SIG-M5 (cell line): ENCODE data around the gene UBXN6.

ENCODE experiments used
- DNase-seq: peaks from one replicate; lab custom pipeline; 2025; lab: John Stamatoyannopoulos, UW

Gene UBXN6

GRCh38 chr19:4493929-4494690, 36.5 kb upstream of the UBXN6 start:
- DNase-seq: no peak

DNA sequence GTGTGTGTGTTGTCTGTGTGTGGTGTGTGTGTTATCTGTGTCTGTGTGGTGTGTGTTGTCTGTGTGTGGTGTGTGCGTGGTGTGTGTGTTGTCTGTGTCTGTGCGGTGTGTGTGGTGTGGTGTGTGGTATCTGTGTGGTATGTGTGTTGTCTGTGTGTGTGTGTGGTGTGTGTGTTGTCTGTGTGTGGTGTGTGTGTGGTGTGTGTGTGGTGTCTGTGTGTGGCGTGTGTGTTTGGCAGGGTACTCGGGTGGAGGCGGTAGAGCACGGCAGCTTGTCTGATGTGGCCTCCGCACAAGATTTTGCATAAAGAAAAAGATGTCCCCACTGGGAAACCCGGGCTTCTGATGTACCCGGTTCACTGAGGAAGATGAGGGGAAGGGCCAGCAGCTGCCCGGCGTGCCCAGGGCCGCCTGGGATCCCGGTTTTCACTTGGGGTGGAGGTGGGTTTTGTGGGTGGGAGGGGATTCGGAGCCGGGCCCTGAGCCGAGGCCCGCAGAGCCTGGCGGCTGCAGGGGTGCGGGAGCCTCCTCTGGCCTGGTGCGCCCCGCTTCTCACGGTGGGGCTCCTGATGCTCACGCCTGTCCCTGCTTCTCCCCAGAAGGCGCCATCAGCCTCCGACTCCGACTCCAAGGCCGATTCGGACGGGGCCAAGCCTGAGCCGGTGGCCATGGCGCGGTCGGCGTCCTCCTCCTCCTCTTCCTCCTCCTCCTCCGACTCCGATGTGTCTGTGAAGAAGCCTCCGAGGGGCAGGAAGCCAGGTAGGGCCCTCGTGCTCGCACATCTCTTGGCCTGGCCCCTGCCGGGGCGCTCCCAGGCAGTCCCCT, 35.7 kb upstream of the UBXN6 start:
- DNase-seq: no peak

DNA sequence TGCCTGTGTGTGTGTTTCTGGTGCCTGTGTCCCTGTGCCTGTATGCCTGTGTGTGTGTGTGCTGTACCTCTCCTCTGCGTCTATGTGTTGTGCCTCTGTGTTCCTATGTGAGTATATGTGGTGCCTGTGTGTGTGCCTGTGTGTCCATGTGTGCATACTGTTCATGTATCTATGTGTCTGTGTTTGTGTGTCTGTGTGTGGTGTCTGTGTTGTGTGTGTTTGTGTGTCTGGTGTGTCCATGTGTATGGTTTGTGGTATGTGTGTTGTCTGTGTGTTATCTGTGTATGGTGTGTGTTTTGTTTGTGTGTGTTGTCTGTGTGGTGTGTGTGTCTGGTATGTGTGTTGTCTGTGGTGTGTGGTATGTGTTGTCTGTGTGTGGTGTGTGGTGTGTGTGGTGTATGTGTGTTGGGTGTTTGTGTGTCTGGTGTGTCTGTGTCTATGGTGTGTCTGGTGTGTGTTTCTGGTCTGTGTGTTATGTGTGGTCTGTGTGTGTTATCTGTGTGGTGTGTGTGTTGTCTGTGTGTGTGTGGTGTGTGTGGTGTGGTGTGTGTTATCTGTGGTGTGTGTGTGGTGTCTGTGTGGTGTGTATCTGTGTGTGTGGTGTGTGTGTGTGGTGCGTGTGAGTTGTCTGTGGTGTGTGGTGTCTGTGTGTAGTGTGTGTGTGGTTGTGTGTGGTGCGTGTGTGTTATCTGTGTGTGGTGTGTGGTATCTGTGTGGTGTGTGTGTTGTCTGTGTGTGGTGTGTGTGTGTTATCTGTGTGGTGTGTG, 34.9 kb upstream of the UBXN6 start:
- DNase-seq: no peak

GRCh38 chr19:4491446-4491845, 33.9 kb upstream of the UBXN6 start:
- DNase-seq: no peak

GRCh38 chr19:4488496-4488895, 30.9 kb upstream of the UBXN6 start:
- DNase-seq: no peak

DNA sequence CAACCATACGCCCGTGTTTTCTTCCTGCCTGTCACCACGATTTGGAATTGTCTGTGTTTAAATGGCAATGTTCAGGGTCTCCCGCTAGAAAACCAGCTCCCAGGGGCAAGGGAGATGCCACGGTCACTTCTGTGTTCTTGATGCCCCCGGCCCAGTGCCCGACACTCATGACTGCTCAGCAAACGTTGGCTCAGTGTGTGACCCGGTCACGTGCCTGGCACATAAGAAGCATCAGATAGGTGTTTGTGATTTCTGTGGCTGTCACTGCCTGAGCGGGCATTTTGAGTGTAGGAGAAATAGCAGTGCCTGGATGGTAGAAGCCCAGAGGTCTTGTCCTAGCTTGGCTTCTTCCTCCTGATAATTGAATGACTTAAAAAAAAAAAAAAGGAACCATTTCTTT, 30.0 kb upstream of the UBXN6 start:
- DNase-seq: no peak

DNA sequence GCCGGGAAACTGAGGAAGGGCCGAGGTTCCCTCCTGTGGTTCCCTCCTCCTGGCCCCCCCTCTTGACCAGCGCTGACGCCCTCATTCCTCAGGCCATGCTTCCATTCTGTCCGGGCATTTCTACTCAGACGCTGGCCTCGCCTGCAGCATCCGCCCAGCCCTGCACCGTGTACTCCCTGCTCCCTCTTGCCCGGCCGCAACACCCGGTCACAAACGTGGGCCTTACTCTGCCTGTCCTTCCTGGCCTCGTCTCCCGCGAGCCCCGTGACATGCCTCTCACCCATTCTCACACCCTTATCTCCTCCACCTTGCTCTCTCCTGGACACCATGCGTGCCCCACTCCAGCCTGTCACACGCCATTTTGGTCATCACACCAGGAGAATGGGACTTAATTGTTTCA, 25.8 kb upstream of the UBXN6 start:
- no peak for DNase-seq

DNA sequence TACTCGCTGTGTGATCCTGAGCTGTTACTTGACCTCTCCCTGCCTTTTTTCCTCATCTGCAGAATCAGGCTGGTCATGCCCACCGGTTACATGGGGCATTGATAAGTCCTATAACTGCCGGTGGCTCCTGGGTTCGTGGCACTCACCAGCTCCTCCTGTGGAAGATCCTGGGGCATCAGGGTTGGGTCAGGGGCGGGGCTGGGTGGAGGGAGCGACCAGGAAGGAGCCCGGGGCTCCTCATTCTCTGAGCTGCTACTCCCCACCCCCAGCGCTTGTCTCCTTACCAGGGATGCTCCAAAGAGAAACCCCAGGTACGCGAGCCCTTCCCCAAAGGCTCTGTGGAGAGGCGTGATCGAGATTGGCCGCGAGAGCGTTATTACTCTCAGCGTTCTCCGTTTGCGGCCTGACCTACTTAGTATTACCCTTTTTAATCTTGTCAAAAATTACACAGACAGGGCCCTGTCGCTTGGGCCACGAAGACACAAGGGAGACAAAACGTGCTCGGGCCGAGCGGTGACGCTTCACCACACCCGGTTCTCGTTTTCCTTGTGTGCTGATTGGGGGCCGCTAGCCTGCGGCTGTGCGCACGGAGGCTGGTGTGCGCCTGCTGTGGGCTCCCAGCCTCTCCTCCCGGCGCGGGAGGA, 25.2 kb upstream of the UBXN6 start:
- no peak for DNase-seq

DNA sequence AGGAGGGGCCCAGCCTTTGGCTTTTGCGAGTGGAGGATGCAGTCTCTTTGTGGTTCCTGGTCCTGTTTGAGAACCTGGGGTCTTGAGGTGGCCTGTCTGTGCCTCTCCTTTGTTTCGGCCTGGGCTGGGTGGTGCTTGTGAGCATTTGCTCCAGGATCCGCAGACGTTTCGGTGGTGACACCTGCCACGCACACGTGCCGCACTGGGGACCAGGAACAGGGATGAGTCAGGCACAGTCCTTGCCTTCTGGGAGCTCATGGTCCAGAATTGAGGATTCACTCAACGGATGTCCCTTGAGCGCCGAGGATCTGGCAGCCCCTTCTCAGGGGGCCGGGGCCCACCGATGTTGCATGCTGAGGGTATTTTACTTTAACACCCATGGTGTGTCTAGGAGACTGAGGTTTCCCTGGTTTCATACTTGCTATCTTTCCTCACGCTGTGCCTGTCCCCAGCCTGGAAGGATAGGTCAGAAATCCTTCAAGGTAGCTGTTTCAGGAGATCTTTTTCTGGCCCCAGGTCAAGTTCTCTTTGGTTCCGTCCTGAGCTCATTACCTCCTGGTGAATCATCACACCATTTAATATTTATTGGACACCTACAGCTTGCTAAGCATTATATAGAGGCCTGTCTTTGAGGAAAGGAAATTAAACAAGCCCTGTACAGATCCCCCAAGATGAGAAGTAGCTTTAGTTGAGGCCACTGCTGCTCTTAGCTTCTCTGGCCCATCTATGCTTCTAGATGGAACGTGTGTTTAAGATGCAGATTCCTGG, 19.6 kb upstream of the UBXN6 start:
- DNase-seq: no peak

DNA sequence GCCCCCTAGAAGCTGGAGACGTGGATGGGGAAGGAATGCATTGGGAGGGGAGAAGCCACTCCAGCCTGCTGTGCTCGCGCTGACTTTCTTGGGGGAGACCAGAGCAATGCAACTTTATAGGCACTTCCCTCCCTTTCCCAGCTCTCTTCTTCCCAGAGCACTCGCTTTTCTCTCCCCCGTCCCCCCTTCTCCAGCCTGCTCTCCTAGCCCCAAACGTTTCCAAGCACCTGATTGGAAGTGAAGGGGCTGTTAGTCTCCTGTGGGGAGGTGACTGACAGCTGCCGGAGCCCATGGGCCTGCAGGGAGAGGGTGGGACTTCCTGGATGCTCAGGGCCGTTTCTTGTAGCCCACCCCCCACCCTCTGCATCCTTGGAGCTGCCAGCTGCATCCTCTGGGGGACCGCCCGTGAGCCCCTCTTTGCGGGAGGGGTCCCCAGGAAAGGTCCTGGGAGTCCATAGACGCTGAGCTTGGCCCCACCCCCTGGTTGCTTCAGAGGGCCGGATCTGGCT, 17.0 kb upstream of the UBXN6 start:
- DNase-seq: no peak

- DNase-seq: no peak
Observed at GRCh38 chr19:4473763-4474513, 16.3 kb upstream of the UBXN6 start.

GRCh38 chr19:4473011-4473762, 15.6 kb upstream of the UBXN6 start:
- DNase-seq: no peak

DNA sequence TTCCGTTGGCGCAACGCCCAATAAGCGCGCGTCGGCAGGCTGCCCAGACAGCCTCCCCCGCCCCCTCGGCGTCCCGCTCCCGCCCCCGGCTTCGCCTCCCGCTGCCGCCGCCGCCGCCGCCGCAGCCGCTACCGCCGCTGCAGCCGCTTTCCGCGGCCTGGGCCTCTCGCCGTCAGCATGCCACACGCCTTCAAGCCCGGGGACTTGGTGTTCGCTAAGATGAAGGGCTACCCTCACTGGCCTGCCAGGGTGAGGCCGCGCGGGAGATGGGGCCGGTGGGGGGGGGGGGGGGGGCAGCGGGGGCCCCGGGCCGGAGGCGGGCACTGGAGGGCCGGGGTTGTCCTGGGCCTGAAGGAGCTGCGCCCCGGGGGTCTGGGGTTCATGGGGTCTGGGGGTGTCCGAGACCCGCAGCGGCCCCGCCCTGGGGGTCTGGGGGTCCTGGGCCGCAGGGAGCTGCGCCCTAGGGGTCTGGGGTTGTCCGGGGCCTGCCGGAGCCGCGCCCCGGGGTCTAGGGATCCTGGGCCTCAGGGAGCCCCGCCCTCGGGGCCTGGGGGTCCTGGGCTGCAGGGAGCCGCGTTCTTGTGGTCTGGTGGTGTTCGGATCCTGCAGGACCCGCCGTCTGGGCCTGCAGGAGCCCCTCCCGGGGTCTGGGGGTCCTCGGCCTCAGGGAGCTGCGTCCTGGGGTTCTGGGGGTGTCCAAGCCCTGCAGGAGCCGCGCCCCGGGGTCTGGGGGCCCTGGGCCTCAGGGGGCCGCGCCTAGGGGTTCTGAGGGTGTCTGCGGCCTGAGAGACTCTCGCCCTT, 14.8 kb upstream of the UBXN6 start, which contains the start of gene HDGFL2:
Gene HDGFL2, plus strand, starts transcription at position 124 of the 801 bp plus-strand sequence. Its CDS starts 54 bp downstream, at position 178.
- no peak for DNase-seq

GRCh38 chr19:4471403-4472173, 14.0 kb upstream of the UBXN6 start:
- peak; percentile 100 for DNase-seq

DNA sequence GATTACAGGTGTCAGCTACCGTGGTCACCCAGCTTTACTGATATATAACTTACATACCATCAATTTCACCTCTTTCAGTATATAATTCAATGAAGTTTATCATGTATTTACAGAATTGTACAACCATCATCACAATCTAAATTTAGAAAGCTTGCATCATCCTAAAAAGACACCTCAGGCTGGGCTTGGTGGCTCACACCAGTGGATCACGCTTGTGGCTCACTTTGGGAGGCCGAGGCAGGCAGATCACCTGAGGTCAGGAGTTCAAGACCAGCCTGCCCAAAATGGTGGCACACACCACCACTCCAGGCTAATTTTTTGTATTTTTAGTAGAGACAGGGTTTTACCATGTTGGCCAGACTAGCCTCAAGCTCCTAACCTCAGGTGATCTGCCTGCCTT, 10.2 kb upstream of the UBXN6 start:
- no peak for DNase-seq

GRCh38 chr19:4464815-4465581, 7.4 kb upstream of the UBXN6 start:
- no peak for DNase-seq
